Measurements from ENCODE around the gene KLK1.

GRCh38 chr19:50823389-50824042, at the start of gene KLK1:
- TF ChIP-seq, protein P1, sequence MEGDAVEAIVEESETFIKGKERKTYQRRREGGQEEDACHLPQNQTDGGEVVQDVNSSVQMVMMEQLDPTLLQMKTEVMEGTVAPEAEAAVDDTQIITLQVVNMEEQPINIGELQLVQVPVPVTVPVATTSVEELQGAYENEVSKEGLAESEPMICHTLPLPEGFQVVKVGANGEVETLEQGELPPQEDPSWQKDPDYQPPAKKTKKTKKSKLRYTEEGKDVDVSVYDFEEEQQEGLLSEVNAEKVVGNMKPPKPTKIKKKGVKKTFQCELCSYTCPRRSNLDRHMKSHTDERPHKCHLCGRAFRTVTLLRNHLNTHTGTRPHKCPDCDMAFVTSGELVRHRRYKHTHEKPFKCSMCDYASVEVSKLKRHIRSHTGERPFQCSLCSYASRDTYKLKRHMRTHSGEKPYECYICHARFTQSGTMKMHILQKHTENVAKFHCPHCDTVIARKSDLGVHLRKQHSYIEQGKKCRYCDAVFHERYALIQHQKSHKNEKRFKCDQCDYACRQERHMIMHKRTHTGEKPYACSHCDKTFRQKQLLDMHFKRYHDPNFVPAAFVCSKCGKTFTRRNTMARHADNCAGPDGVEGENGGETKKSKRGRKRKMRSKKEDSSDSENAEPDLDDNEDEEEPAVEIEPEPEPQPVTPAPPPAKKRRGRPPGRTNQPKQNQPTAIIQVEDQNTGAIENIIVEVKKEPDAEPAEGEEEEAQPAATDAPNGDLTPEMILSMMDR (IDR thresholded peaks at IDR 0.05), result no peak
- no peak for TF ChIP-seq POLR2A (IDR thresholded peaks at IDR 0.05)
